Loucy (cell line): ENCODE measurements around the gene PRRC2B.

Experiments used
- H2AFZ ChIP-seq: fragments of 200-600 bp; sonication (generic); 2 replicates; pipeline ENCODE4 v1.6.0; 2016; ENCODE audit warnings: antibody characterized with exemption, mild to moderate bottlenecking, low read length, moderate library complexity
- H3F3A ChIP-seq: fragments of 200-600 bp; 2 replicates; pipeline ENCODE4 v1.6.0; 2016; ENCODE audit warnings: antibody characterized with exemption, low read depth, mild to moderate bottlenecking
- H3K27me3 ChIP-seq: fragments of 200-600 bp; sonication (generic); 2 replicates; pipeline ENCODE4 v1.6.1; 2014; ENCODE audit warnings: low read length, mild to moderate bottlenecking; ENCODE audit not compliant: insufficient read depth, poor library complexity, severe bottlenecking
- H3K36me3 ChIP-seq: fragments of 200-600 bp; sonication (generic); 2 replicates; pipeline ENCODE4 v1.6.1; 2016; ENCODE audit warnings: low read length; ENCODE audit not compliant: insufficient read depth
- H3K4me1 ChIP-seq: fragments of 200-600 bp; sonication (generic); 2 replicates; pipeline ENCODE4 v1.5.1; 2014; ENCODE audit warnings: low read length, mild to moderate bottlenecking; ENCODE audit not compliant: insufficient read depth, poor library complexity, severe bottlenecking
- H3K4me2 ChIP-seq: fragments of 200-600 bp; sonication (generic); 2 replicates; pipeline ENCODE4 v1.6.0; 2014; ENCODE audit warnings: antibody characterized with exemption, low read length, low read depth, mild to moderate bottlenecking; ENCODE audit not compliant: poor library complexity, severe bottlenecking
- H3K4me3 ChIP-seq: fragments of 200-600 bp; sonication (generic); 2 replicates; pipeline ENCODE4 v1.5.1; 2014; ENCODE audit warnings: low read length, mild to moderate bottlenecking, mixed read lengths; ENCODE audit not compliant: poor library complexity, severe bottlenecking
- H3K79me2 ChIP-seq: fragments of 200-600 bp; sonication (generic); 2 replicates; pipeline ENCODE4 v1.6.1; 2014; ENCODE audit warnings: low read length; ENCODE audit not compliant: insufficient read depth
- H3K9ac ChIP-seq: fragments of 200-600 bp; sonication (generic); 2 replicates; pipeline ENCODE4 v1.6.0; 2014; ENCODE audit warnings: mild to moderate bottlenecking, low read depth, low read length, moderate library complexity; ENCODE audit not compliant: poor library complexity, severe bottlenecking
- H3K9me2 ChIP-seq: fragments of 200-600 bp; sonication (generic); replicated peaks from 2 replicates; pipeline ENCODE4 v1.6.1; 2016; ENCODE audit warnings: low read depth, low read length, mixed read lengths
- H3K9me3 ChIP-seq: fragments of 200-600 bp; sonication (generic); 2 replicates; pipeline ENCODE4 v1.6.1; 2014; ENCODE audit warnings: mild to moderate bottlenecking, antibody characterized with exemption, low read length, low read depth; ENCODE audit not compliant: insufficient read depth
- H4K20me1 ChIP-seq: fragments of 200-600 bp; sonication (generic); 2 replicates; pipeline ENCODE4 v1.6.0; 2014; ENCODE audit warnings: antibody characterized with exemption, low read length, mild to moderate bottlenecking; ENCODE audit not compliant: insufficient read depth, poor library complexity, severe bottlenecking
- EZH2phosphoT487 ChIP-seq: fragments of 200-600 bp; IDR thresholded peaks from 2 replicates; pipeline ENCODE4 v1.6.1; 2018; ENCODE audit warnings: antibody characterized with exemption, mild to moderate bottlenecking, moderate library complexity, borderline replicate concordance
- TF ChIP-seq, protein P1 (sequence below): fragments of 200-600 bp; sonication (generic); conservative IDR thresholded peaks from 2 replicates; pipeline ENCODE4 v1.5.1; 2014; ENCODE audit warnings: mild to moderate bottlenecking, antibody characterized with exemption, low read length

PRRC2B gene

DNA sequence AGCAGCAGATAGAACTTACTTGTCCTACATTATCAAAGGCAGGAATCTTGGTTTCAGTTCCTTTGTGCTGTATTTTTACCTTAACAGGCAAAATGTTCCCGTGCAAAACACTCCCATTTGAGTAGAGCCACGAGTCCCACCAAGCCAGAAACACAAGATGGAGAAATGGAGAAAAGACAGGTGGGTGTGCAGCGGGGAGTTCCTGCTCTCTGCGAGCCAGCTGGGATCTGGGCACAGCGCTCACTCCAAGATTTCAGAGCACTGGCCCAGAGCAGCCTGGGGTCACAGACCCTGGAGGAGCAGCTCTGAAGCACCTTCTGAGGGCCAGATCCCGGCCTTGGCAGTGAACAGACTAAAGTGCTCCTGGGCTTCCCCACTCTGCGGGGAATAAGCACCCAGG, 134.3 kb downstream of the PRRC2B start:
- Histone ChIP-seq H3K27me3 (no peaks in the 10 kb centered on the region), H3K9me3 (no peaks in the 10 kb centered on the region), H2AFZ (no peak overlapping the region), H3K9ac (no peak overlapping the region), H3K9me2 (no peaks in the 10 kb centered on the region), H3F3A (no peaks in the 10 kb centered on the region), H3K4me2 (no peak overlapping the region), H3K4me3 (no peak overlapping the region), H3K4me1 (peaks cover 6% of the 10 kb centered on the region), H4K20me1 (peaks cover 4% of the 10 kb centered on the region), H3K79me2 (peaks cover 27% of the 10 kb centered on the region), H3K36me3 (peaks cover 23% of the 10 kb centered on the region; the same call in 1 of the 2 replicates)
- no peak for TF ChIP-seq EZH2phosphoT487
- TF ChIP-seq, protein P1, sequence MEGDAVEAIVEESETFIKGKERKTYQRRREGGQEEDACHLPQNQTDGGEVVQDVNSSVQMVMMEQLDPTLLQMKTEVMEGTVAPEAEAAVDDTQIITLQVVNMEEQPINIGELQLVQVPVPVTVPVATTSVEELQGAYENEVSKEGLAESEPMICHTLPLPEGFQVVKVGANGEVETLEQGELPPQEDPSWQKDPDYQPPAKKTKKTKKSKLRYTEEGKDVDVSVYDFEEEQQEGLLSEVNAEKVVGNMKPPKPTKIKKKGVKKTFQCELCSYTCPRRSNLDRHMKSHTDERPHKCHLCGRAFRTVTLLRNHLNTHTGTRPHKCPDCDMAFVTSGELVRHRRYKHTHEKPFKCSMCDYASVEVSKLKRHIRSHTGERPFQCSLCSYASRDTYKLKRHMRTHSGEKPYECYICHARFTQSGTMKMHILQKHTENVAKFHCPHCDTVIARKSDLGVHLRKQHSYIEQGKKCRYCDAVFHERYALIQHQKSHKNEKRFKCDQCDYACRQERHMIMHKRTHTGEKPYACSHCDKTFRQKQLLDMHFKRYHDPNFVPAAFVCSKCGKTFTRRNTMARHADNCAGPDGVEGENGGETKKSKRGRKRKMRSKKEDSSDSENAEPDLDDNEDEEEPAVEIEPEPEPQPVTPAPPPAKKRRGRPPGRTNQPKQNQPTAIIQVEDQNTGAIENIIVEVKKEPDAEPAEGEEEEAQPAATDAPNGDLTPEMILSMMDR = no peak

DNA sequence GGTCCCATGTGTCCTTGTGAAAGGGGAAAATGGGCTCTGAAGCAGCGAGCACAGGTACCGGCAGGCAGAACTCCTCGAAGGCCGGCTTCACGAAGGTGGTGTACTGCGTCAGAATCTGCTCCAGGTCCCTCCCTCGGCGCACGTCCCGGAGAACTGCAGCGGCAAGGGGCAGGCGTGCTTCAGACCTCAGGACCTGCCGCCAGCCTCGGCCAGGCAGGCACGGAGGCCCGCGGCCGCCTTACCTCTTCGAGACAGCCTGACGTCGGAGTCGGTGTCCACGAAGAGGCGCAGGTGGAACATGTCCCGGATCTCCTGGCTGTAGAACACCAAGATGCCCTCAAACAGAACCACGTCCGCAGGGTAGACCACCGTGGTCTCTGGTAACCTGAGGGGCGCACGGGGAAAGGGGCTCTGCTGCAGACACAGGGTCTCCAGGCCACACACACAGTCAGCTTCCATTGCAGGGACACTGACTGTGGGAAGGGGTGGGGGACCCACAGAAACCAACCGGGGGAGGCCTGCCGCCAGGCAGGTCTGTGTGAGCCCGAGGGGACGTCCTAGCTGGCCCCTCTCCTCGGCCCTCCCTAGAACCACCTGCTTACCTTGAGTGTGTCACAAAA, 135.1 kb downstream of the PRRC2B start:
- no peak overlapping the region for H2AFZ ChIP-seq
- H3K79me2 ChIP-seq = peaks cover 27% of the 10 kb centered on the region
- no peaks in the 10 kb centered on the region for H3F3A ChIP-seq
- H3K36me3 ChIP-seq = peaks cover 15% of the 10 kb centered on the region; the same call in 1 of the 2 replicates
- H4K20me1 ChIP-seq = peaks cover 4% of the 10 kb centered on the region
- H3K4me3 ChIP-seq = peak overlapping the region; percentile 76
- H3K27me3 ChIP-seq = no peaks in the 10 kb centered on the region
- H3K4me1 ChIP-seq = peaks cover 6% of the 10 kb centered on the region
- TF ChIP-seq, protein P1 = no peak
- TF ChIP-seq EZH2phosphoT487 = no peak
- peak overlapping the region; percentile 79 for H3K4me2 ChIP-seq
- peak overlapping the region; percentile 77 for H3K9ac ChIP-seq
- no peaks in the 10 kb centered on the region for H3K9me3 ChIP-seq
- H3K9me2 ChIP-seq = no peaks in the 10 kb centered on the region

DNA sequence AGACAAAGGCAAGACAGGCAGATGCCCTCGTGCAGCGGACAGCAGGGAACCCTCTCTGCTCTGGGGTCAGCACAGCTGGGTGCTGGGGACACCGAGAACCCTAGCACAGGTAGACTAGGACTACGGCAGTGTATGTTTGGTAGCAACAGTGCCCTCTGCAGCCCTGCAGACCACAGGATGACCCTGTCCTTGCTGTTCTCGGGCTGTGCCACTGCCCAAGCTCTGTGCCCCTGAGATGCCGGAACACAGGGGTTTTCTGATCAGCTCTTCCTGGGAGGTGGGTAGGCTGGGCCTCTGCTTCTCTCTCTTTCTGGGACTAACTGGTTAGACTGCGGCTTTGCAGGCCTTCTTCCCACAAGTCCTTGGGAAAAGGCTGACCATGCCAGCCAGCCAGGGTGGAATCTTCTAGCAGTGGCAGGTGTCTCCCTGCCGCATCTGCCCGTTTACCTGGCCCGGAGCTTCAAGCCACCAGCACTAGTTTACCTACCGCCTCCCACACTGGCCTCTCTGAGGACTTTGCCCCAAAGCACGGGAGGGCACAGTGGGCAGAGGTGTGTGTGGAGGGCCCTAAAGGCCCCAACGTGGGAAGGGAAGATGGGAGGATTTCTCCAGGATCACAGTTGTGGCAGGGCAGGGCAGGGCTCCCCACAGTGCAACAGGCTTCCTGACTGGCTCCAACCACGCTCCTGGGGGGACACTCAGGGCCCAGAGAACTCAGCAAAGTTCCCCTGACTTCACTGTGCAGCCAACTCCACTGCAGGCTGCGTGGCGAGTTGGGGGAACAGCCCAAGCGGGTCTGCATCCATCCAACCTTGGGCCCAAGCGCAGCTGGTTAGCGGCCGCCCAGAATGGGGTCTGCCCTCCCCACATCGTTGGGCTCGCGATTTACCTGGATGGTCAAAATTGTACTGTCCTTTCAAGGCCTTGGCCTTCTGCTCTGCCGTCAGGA, 136.0 kb downstream of the PRRC2B start:
- Histone ChIP-seq H4K20me1 (peaks cover 4% of the 10 kb centered on the region), H3K79me2 (peaks cover 27% of the 10 kb centered on the region), H3K36me3 (peaks cover 7% of the 10 kb centered on the region; the same call in 1 of the 2 replicates), H3K9ac (peak overlapping the region; percentile 77), H3K9me2 (no peaks in the 10 kb centered on the region), H3K4me2 (peak overlapping the region; percentile 79), H2AFZ (no peak overlapping the region), H3K4me3 (peak overlapping the region; percentile 76), H3F3A (no peaks in the 10 kb centered on the region), H3K9me3 (no peaks in the 10 kb centered on the region), H3K4me1 (peaks cover 14% of the 10 kb centered on the region), H3K27me3 (no peaks in the 10 kb centered on the region)
- TF ChIP-seq, protein P1 = peak; percentile 23; the same call in 1 of the 2 replicates
- no peak for TF ChIP-seq EZH2phosphoT487
